Left colon (tissue), 2 donors: ENCODE data around the gene PABPN1L. TPM values are rescaled to one million over a fixed set of nuclear protein-coding genes. Genes with fewer than 3 reads are reported as not detected.
A peak's percentile ranks its signal among the peaks of the same experiment; 100 is the strongest.

ENCODE experiments used
- ATAC-seq: fragments of 200-7000 bp; cut with Tn5 transposase; one replicate; pipeline ENCODE4 v1.9.1; 2020; ENCODE audit warnings: mild to moderate bottlenecking, moderate library complexity
- DNase-seq, 2 donors: peaks; one replicate each; pipeline ENCODE4 v3.0.0-alpha.2; 2020
- intact Hi-C, 2 donors: fragments of 100-400 bp; cut with DNase I in 1 of 2; cut with micrococcal nuclease in 1 of 2; formaldehyde crosslinking; loops; one replicate each; pipeline versions ENCODE4 v1.11.2 to v1.14.0; 2022; cut with DNase I, micrococcal nuclease
- total RNA-seq, 2 donors: library from RNA; stranded (reverse); fragmentation: NEBNext Ultra II Directional; extraction: Animal tissue kit (Norgen Biotek cat#: 25700); gene quantifications; one replicate each; pipeline ENCODE4 v1.2.1, GENCODE V29; 2021
- donor health status: DM: no; HTN: no; CAD: no.
- donor health status: DM: yes; HTN: yes; CAD: no.

PABPN1L gene
- total RNA-seq, 2 donors from 2014 or later, result not detected

DNA sequence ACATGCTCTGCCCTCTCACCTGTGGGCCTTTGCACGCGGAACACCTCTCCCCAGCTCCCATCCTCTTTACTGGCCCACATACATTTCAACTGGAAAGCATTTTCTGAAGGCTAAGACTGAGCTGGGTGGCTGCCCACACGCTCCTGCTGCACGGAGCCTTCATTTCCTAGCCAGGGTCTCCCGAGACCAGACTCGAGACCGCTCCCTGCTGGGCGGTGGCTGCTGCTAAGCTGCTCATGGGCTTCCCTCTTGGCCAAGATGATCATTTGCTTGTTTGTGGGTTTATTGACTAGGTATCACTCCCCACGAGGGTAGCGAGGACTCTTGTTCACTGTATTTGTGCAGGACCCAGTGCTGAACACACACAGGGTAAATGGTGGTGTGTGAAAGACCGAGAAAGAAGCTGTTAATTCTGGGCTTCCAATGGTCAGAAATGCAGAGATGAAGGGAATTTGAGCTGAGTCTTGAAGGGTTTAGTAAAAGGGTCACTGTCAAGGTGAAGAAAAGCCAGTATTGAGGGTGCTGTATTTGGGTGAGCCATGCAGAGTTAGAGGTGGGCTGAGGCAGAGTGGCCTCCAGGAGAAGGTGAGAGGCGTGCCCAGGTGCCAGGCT is 8.6 kb downstream of the PABPN1L start:
- intact Hi-C loops, result no loop called here
- DNase-seq, result peak; percentile 79 to 87
- ATAC-seq, result peak; percentile 70

DNA sequence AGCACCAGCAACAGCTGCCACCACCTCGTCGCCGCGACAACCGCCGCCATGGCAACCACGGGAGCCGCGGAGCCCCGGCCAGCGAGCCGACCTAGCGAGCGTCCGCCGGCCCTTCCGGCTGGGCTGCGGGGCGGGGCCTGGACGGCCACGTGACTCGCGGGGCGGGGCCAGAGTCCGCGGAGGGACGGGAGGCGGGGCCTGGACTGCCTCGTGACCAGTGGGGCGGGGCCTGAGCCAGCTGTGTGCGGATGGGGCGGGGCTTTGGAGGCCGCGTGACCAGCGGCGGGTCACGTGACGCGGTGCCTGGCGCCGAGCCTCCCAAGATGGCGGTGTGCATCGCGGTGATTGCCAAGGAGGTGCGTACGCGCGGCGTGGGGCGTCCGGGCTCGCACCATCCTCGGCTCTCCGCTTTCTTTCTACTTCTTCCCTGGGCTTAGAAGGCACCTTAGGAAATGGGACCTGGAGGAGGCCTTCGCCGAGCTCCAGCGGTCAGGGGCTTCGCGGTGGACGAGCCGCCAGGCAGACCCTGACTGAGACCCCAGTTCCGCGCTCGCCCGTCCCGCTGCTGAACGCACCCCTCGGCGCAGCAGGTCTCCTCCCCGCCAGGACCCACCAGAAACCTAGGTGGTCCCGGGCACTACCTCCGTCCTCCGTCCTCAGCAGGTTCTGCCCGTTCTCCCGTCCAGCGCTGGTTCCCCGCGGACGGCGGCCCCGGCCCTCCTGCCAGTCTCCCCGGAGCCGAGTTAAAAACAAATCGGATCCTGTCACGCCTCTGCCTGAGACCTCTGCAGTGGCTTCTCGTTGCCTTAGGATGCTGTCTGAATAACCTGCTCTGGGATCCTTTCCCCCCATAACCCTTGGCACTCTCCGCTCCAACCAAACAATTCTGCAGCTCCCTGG is 9.4 kb downstream of the PABPN1L start, which contains the start of the genes GALNS and TRAPPC2L:
Gene GALNS, minus strand, starts transcription at position 120 of the 900 bp plus-strand sequence. Its CDS starts 70 bp downstream, at position 50.
Gene TRAPPC2L, plus strand, starts transcription at position 300 of the 900 bp plus-strand sequence. Its CDS starts 24 bp downstream, at position 324.
- ATAC-seq (peak; percentile 93), DNase-seq (peak; percentile 96 to 100)
- intact Hi-C loops, result no loop called here

DNA sequence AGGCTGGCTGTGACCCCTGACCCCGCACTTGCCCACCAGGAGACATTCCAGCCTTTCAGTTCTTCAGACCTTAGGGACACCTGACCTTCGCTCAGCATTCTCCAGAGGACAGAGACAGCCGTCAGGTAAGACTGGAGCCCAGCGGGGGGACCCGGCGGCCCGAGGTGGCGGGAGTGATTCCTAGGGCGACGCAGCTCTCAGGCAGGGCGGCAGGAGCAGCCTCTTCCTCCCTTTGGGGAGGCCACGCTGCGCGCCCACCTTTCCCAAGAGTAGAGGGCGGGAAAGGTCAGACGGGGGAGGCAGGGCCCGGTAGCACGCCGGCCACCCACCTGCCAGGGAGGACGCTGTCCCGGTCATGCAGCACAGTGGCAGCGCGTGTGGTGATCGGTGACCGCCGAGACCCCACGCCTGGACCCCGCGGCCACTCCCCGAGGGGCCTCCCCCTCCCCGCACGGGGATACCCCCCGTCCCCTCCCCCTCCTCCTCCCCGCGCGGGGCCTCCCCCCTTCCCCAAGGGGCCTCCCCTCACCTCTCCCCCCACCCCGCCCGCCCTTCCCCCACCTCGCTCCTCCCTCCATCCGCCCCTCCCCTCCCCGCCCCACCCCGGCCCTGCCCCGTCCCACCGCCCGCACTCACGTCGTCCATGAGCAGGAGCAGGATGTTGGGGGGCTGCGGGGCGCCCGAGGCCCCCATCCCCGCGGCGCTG is 10.2 kb downstream of the PABPN1L start:
- peak in 1 of 2 donors; percentile 41 for DNase-seq
- peak; percentile 41 for ATAC-seq
- intact Hi-C loops, result no loop called here

DNA sequence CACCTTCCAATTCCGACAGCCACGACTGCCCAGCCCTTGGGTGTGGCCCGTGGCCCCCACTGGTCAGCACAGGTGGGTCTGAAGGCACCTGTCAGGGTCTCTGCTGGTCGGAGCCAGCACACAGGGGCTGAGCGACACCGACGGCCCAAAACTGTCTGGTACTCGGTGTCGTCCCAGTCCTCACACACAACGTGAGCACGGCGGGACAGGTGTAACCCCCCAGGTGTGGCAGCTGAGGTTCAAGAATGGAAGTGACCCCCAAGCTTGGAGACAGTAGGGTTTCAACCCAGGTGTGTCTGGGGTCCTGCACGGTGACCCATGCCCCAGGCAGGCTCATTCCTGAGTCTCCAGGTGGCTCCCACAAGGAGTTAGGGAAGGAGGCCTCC is 10.7 kb downstream of the PABPN1L start:
- ATAC-seq (no peak), DNase-seq (no peak)
- intact Hi-C loops, result no loop called here

DNA sequence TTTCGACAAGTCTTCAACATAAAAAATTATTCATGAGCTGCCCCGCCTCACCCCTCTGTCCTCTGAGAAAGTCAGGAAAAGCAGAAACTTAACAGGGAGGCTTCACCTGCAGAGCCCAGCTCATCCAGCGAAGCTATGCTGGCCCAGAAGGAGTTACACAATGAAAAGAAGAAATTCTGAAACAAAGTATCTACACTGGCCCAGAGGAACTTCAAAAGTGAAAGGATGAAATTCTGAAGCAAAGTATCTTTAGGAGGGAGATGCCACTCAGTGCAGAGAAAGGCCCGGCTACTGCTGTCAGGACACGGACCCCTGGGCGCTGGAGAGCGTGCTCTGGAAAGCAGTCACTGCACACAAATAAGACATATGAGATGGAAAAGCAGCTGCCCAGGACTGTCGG is 11.3 kb downstream of the PABPN1L start:
- DNase-seq, result no peak
- ATAC-seq, result no peak
- intact Hi-C loops, result no loop called here

DNA sequence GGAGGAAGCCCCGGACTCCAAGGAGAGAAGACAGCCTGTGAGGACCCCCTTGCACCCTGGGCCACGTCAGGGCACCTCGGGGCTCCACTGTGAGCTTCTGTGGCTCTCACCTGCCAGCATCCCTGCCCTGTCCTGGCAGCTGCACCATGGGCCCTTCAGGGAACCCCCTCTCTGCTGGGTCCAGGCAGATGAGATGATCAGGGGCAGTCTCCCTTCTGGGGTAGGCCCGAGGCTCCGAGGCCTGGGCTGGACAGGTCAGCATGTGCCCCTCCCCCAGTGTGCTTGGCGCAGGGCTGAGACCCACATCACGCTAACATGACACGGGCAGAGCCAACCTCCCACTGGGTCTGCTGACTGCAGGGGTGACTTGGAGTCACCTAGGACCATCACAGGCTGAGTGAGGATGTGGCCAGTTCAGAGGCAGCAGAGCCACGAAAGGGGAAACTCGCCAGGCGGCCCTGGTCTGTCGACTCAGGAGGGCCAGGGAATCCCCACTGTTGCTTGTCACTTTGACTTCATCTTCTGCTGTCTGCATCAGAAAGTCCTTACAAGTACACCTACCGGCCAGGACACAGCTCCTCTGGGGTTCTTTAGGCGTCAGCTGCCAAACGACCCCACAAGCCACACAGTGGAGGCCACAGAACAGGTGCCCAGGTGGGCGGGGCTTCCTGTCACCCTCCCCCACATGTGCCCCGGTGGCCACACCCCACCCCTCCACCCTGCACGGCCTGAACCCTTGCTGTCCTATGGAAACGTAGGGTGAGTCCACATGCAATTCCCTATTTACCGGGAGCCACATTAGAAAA is 12.0 kb downstream of the PABPN1L start:
- no peak for ATAC-seq
- intact Hi-C loops, result no loop called here
- peak; percentile 36 to 42 for DNase-seq

DNA sequence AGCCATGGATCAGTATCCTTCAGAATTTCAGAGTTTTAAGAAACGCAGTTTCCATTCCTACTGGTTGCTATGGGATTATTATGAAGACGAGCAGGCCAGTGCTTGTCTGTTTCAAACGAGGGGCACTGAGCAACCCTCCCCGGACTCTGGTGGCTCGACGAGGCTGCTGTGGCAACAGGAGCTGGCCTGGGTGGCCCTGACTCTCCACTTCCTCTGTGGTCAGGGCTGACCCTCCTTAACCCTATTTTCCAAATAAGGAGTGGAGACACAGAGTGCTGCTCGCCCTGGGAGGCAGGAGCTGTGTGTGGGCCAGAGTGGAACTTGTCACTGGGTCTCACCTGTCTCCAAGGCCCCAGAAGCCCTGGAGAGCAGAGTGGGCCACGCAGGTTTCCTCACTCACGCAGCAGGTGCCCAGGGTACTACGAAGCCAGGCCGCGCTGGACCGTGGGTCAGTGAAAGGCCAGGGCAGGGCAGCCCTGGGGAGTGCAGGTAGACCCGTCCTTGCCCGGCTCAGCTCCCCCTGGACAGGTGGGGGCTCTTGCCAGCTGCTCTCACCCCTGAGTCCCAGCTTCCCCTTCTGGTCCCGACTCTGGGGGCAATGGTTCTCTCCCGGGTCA is 13.0 kb downstream of the PABPN1L start:
- ATAC-seq, result no peak
- peak in 1 of 2 donors; percentile 20 for DNase-seq
- intact Hi-C loops, result no loop called here

DNA sequence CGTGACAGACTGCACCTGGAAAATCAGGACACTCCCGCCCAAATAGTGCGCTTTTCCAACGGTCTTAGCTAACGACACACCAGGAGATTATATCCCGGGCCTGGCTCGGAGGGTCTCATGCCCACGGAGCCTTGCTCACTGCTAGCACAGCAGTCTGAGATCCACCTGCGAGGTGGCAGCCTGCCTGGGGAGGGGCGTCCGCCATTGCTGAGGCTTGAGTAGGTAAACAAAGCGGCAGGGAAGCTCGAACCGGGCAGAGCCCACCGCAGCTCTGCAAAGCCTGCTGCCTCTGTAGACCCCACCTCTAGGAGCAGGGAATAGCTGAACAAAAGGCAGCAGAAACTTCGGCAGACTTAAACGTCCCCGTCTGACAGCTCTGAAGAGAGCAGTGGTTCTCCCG is 14.8 kb downstream of the PABPN1L start:
- ATAC-seq, result no peak
- DNase-seq, result no peak
- intact Hi-C loops, result no loop called here

DNA sequence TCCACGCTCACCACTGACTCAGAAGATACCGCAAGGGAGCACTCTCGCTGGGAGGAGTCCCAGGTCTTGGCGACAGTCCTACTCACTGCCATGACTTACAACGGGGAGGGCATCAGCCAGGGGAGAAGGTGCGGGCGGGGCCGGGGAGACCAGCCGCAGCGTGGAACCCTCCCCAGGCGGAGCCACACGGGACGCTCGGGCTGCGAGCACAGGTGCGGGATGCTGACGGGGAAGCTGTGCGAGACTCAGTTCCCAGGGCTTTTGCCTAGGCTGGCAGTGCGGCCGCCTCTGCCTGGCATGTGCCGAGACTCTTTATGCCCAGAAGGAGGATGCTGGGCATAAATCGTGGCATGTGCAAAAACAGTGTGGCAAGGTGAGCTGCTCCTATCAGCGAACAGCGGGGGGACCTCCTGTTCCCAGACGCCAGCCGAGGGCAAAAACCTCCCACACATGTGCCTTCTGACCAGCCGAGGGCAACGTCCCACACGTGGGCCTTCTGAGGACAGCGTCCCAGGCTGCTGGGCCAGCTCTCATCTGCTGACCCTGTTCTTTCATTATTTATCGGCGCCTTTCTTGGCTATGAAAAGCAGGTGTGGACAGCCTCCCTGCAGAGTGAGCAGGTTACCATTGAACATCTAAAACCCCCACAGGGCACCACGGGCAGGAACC is 15.8 kb downstream of the PABPN1L start:
- intact Hi-C loops, result no loop called here
- DNase-seq, result no peak
- ATAC-seq, result no peak

DNA sequence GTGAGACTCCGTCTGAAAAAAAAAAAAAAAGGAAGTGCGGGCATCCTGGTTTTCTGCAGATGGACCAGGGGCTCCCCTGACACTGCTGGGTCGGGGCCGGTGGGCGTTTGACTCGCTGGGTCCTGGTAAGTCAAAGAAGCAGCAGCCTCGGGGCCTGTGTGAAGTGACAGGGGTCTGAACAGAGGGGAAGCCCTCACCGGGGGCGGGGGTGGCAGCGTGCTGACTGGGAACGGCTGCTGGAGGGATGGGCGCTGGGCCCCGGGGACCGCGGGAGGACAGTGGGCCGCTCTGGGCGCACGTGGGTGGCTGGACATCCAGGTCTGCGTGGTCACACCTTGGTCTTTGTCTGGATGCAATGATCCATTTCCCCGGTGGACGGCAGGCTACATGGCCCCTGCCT is 17.9 kb downstream of the PABPN1L start:
- intact Hi-C loops, result no loop called here
- no peak for ATAC-seq
- no peak for DNase-seq

DNA sequence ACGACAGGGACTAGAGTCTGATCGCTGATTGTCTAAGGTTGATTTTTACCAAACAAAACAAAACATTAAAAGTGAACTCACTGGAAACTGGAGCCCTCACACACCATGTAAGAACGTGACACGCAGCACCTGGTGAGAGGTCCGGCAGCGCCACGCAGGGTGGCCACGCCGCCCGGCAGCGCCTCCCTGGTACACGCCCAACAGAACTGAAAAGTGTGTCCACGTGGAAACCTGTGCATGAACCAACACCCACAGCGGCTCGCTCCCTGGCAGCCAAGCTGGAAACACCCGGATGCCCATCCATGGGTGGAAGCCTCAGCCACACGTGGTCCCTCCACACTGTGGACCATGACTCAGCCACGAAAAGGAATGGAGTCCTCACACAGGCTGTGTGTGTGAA is 18.8 kb downstream of the PABPN1L start:
- intact Hi-C loops, result no loop called here
- ATAC-seq (no peak), DNase-seq (no peak)

DNA sequence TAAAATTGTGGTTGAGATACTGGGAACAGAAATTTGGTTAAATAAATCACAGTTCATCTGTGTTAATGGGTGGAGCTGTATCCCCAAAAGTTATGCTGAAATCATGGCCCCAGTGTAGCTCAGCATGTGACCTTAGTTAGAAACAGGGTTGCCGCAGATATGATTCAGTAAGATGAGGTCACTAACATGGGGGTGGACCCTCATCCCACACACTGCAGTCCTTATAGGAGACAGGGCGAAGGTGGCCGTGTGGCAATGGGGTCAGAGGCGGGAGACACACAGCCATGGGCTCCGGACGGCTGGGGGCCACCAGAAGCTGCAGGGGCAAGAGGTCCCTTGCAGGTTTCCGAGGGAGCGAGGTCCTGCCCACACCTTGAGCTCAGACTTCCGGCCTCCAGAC is 20.4 kb downstream of the PABPN1L start:
- ATAC-seq, result no peak
- intact Hi-C loops, result no loop called here
- DNase-seq, result no peak

DNA sequence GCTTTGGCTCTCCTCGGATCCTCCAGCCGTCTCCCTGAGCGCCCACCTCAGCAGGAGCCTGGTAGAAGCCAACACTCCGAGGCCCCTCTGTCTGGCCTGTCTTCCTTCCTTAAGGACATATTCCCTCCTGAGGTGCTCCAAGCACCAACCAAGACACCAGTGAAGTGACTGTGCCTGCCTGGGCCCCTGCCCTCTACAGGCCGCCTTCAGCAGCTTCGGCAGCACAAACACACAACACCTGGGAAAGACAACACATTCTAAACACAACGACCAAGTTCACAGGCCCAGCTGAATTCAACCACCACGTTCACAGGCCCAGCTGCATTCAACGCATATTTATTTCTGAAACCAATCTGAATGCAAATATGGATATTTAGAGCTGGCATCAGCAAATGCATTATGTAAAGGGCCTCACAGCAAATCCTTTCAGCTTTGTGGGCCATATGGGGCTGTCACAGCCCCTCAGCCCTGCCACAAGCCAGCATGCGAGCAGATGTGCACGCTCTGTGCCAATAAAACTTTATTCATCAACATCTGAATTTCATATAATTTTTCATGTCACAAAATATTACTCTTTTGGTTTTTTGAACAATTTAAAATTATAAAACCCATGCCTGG is 21.9 kb downstream of the PABPN1L start:
- DNase-seq (no peak), ATAC-seq (no peak)
- intact Hi-C loops, result no loop called here

DNA sequence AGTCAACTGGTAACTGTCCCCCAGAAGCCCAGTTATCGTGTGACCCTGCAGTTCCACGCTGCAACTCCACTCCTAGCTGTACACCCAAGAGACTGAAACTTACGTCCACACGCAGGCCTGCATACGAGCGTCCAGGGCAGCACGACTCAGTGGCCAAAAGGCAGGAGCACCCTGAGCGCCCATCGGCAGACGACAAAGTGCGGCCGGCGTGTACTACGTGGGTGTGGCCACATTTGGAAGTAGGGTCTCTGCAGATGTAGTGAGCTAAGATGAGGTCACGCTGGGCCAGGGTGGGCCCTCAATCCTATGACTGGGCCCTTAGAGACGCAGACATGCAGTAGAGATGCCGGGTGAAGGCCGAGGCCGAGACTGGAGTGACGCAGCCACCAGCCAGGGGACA is 23.2 kb downstream of the PABPN1L start:
- DNase-seq, result no peak
- no peak for ATAC-seq
- intact Hi-C loops, result no loop called here

DNA sequence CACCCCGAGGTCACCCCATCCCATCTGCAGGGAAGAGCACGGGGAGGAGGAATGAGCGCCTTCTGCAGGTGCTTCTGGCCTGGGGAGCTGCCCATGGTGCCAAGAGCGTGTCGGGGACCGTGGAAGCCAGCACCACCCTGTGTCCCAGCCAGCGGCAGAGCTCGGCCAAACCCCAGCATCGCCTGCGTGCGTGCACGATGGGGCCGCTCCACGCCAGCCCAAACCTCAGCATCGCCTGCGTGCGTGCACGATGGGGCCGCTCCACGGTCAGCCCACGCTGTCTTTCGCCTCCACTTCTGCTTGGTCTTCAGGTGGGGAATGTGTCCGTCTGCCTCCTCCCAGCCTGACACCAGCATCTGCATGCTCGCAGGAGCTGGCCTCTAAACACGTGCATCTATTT is 23.7 kb downstream of the PABPN1L start:
- intact Hi-C loops, result no loop called here
- ATAC-seq (no peak), DNase-seq (no peak)

DNA sequence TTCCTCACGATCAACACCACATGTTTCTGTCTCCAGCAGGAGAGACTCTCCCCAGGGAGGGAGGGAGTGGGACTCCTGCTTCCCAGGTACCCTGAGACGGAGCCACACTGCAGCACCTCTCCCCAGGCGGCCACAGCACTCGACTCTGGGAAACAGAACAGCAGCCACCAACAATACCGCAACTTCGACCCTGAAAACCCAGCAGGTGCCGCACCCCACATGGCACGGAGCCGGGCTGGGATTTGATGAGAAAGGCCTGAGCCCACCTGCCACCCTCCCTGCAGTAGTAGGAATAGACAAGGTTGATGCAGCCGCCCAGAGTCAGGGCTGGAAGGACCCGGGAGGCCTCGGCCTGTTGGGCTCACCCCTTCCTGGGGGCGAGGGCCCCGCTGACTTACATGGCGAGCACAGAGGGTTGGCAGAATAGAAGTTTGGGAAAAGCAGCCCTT is 24.1 kb downstream of the PABPN1L start:
- intact Hi-C loops, result no loop called here
- ATAC-seq, result no peak
- no peak for DNase-seq

DNA sequence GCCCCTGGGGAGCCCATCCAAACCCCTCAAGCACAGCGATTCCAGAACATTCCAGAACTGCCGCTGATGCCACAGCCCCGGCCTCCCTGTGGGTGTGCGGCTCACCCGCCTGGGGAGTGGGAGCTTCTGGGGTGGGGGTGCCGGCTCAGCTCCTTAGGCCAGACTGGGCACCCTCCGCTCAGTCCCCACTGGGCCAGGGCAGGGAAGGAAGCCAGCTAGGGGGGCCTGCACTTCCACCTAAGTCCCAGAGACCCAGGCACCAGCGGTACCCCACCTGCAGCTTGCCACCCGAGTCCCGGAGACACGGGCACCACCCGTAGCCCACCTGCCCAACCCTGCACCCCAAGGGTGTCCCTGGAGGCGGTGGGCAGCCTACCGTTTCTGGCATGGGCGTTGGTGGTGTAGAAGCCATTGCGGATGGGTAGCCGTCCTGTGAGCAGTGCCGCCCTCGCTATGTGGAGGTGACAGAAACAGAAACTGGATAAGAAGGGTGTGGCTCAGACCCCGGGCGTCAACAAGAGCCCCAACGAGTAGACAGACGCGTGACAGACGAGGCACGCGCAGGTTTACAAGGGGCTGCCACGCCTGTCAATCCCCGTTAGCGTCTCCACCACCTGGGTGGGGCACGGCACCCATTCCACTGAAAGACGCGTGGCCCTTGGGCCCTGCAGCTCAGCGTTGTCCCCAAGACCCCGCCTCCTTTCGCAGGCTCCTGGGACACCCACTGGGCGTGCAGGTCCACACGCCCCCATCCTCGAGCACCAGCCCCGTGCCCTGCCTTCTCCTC is 24.7 kb downstream of the PABPN1L start:
- intact Hi-C loops, result no loop called here
- ATAC-seq, result no peak
- no peak for DNase-seq
